Limb (tissue), 2 donors: Measurements from ENCODE around the gene C1GALT1.
"Not testable (repeated sequence)": the region's sequence is repeated elsewhere in the genome, so short reads cannot be mapped to it uniquely, and the experiment has no call there.

Experiments used
- DNase-seq, 2 donors: peaks; one replicate each; pipeline ENCODE4 v3.0.0-alpha.2; 2016; ENCODE audit errors: extremely low spot score in 2 of 2

C1GALT1 gene

DNA sequence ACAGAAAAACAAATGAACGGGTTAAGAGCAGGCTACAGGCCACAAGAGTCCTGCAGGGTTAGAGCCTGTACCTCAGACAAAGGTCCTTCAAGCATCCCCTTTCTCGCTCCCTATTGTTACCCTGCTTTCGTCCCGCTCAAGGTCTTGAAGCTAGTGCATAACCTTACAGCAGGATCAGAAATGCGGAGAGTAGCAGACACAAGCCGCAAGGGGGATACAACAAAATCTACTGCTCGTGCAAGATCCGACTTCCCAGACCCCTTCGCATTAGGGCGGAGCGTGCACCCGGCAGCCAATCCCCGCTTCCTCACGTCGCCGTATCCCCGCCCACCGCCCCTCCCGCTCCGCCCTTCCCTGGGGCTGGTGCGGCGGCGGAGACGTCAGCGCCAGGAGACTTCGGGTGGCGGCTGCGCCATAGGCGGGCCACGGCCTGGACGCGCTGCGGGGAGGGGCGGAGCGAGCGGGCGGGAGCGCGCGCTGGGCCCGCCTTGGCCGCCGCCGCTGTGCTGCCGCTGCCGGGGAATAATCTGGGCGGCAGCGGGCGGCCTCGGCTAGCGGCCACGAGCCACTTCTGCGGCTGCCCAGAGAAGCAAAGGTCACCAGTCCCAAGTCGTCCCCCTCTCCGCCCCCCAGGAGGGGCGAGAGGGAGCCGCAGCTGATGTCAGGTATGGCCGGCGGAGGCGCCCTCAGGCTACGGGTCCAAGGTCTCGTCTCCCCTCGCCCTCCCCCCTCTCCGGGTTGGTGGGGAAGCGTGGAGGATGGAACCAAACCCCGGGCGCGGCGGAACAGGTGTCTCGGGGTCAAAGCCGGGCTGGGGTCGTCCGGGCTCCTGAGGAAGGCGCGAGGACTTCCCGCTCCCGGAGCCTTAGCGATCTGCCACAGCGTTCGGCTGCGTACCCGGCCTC lies at the start of gene C1GALT1:
TSS of gene C1GALT1 (plus strand) at position 389 of the 905 bp plus-strand sequence. CDS start 51,776 bp downstream, outside the sequence.
- DNase-seq, result peak; percentile 96 to 98

- DNase-seq, result no peak
Measured at GRCh38 chr7:7134046-7134445, 48.3 kb upstream of the C1GALT1 start.

GRCh38 chr7:7135074-7135473 lies 47.3 kb upstream of the C1GALT1 start:
- no peak for DNase-seq

DNA sequence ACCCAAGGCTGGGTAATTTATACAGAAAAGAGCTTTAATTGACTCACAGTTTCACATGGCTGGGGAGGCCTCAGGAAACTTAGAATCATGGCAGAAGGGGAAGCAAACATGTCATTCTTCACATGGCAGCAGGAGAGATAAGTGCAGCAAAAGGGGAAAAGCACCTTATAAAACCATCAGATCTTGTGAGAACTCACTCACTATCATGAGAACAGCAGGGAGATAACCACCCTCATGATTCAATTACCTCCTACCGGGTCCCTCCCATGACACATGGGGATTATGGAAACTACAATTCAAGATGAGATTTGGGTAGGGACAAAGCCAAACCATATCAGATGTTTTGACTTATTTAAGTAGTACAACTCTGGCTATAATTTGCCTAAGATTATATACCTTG lies 46.4 kb upstream of the C1GALT1 start:
- DNase-seq, result not testable (repeated sequence)

GRCh38 chr7:7136466-7137381 lies 45.6 kb upstream of the C1GALT1 start:
- no peak for DNase-seq

GRCh38 chr7:7138897-7139296 lies 43.4 kb upstream of the C1GALT1 start:
- DNase-seq, result no peak

DNA sequence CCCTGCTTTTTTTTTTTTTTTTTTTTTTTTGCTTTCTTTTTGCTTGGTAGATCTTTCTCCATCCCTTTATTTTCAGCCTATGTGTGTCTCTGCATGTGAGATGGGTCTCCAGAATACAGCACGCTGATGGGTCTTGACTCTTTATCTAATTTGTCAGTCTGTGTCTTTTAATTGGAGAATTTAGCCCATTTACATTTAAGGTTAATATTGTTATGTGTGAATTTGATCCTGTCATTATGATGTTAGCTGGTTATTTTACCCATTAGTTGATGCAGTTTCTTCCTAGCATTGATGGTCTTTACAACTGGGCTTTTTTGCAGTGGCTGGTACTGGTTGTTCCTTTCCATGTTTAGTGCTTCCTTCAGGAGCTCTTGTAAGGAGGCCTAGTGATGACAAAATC lies 38.9 kb upstream of the C1GALT1 start:
- DNase-seq, result not testable (repeated sequence)

DNA sequence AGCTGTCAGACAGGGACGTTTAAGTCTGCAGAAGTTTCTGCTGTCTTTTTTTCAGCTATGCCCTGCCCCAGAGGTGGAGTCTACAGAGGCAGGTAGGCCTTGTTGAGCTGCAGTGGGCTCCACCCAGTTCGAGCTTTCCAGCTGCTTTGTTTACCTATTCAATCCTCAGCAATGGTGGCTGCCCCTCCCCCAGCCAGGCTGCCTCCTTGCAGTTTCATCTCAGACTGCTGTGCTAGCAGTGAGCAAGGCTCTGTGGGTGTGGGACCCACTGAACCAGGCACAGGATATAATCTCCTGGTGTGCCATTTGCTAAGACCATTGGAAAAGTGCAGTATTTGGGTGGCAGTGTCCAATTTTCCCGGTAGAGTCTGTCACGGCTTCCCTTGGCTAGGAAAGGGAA lies 37.2 kb upstream of the C1GALT1 start:
- not testable (repeated sequence) for DNase-seq

- DNase-seq, result no peak
Measured at GRCh38 chr7:7146837-7147236, 35.5 kb upstream of the C1GALT1 start.

- DNase-seq, result no peak
Measured at GRCh38 chr7:7148798-7149481, 33.4 kb upstream of the C1GALT1 start.

GRCh38 chr7:7151285-7151684 lies 31.1 kb upstream of the C1GALT1 start:
- DNase-seq, result no peak

DNA sequence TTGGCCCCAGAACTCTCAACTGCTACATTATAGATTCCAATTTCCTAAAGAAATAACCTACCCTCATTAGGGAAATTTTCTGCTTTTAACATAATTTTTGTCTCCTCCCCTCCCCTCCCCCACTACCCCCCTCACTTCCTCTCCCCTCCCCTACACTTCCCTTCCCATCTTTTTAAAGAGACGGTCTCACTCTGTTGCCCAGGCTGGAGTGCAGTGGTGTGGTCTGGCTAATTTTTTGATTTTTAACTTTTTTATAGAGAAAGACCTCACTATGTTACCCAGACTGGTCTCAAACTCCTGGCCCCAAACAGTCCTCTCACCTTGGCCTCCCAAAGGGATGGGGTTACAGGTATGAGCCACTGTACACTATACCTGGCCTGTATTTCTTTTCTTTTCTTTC lies 30.5 kb upstream of the C1GALT1 start:
- no peak for DNase-seq

GRCh38 chr7:7152315-7152714 lies 30.0 kb upstream of the C1GALT1 start:
- DNase-seq, result no peak

DNA sequence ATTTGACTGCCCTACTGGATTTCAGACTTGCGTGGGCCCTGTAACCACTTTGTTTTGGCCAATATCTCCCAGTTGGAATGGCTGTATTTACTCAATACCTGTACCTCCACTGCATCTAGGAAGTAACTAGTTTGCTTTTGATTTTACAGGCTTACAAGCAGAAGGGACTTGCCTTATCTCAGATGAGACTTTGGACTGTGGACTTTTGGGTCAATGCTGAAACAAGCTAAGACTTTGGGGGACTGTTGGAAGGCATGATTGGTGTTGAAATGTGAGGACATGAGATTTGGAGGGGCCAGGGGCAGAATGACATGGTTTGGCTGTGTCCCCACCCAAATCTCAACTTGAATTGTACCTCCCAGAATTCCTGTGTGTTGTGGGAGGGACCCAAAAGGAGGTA lies 28.0 kb upstream of the C1GALT1 start:
- DNase-seq, result not testable (repeated sequence)

DNA sequence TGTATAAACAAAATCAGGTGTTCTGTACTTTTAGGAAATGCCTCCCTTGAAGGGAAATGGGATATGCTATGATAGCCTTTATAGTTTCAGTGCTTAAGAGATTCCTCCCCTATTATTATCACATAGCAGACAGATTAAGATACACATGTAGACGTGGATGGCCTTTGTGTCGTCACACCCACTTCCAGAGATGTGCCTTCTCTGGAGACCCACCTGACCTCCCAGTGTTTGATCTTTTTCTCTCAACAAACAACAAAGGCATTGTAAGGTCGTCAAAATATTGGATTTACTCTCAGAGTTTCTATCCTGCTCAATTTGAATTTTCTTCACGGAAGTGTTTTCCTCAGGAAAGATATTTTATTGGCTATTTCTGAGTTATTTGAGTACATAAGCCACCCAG lies 25.7 kb upstream of the C1GALT1 start:
- no peak for DNase-seq

GRCh38 chr7:7157177-7157886 lies 25.0 kb upstream of the C1GALT1 start:
- no peak for DNase-seq

- DNase-seq, result no peak
Measured at GRCh38 chr7:7157887-7158271, 24.5 kb upstream of the C1GALT1 start.

DNA sequence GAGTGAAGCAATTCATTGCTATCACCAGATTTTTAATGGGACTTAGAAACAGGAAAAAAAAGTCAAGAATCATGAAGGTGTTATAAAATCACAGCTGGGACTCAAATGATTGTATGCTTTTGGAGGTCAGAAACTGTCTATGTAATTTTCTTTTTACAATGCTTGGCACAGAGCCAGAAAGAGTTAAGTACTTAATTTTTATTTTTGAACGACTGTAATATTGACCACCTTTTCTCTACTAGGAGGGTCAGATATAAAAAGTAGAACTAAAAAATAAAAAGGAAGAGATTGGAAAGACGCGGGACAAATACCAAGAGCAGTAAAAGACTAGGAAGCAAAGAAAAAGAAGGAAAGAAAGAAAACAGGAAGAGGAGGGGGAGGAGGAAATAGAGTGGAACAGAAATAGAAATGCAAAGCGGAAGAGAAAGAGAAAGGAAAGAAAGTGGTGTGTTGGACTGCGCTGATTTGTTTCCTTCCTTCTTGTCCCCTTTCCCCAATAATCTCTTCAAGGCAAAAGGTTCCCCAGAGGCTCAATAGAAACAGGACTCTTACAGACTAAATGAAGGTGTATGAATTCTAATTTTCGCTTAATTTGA lies 23.2 kb upstream of the C1GALT1 start:
- no peak for DNase-seq

GRCh38 chr7:7164591-7164990 lies 17.8 kb upstream of the C1GALT1 start:
- no peak for DNase-seq

GRCh38 chr7:7165372-7165771 lies 17.0 kb upstream of the C1GALT1 start:
- DNase-seq, result no peak

DNA sequence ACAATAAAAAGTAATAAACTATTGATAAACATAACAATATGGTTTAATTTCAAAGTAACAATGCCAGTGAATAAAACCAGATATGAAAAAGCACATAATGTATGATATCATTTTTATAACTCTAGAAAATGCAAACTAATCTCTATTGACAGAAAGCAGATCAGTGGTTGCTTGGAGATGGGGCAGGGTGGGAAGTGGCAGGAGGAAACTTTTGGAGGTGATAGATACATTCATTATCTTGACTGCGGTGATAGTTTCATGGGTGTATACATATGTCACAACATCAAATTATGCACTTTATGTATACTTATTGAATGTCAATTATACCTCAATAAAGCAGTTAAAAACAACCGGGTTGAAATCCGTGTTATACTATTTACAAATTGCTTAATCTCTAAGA lies 16.0 kb upstream of the C1GALT1 start:
- no peak for DNase-seq
